Astrocyte (in vitro differentiated cells and primary cell): Measurements from ENCODE around the gene KIF1C.

ENCODE experiments used
- CTCF ChIP-seq: IDR thresholded peaks from 2 replicates; pipeline ENCODE4 v1.5.1; 2011; ENCODE audit warnings: low read depth, mild to moderate bottlenecking, inconsistent platforms, low read length, moderate library complexity; ENCODE audit not compliant: insufficient read depth
- EZH2 ChIP-seq: IDR thresholded peaks from 2 replicates; pipeline ENCODE4 v1.6.1; 2012; ENCODE audit warnings: mild to moderate bottlenecking, low read length, inconsistent platforms; ENCODE audit not compliant: insufficient read depth

GRCh38 chr17:4968486-4969046 lies 29.2 kb upstream of the KIF1C start:
- TF ChIP-seq CTCF: no peak
- TF ChIP-seq EZH2: no peak
